CD4-positive, CD25-positive, alpha-beta regulatory T cell (primary cell): Measurements from ENCODE around the gene PTPRE. TPM values are rescaled to one million over a fixed set of nuclear protein-coding genes. Genes with fewer than 3 reads are reported as not detected.

Experiments used
- ATAC-seq, 2 donors: fragments of 150-1000 bp; cut with Tn5 transposase; one replicate each; pipeline ENCODE4 v1.10.0; 2021; ENCODE audit warnings: low read depth in 2 of 2, moderate number of reproducible peaks in 2 of 2, moderate library complexity in 1 of 2
- DNase-seq, 3 donors: peaks; one replicate each; pipeline versions ENCODE4 v3.0.0 to v3.0.0-alpha.2; 2012 to 2022; ENCODE audit warnings: mixed read lengths in 1 of 3
- H3K27ac ChIP-seq: one replicate; pipeline ENCODE4 v1.7.0; 2013; ENCODE audit warnings: mild to moderate bottlenecking, low read length; ENCODE audit not compliant: insufficient read depth, poor library complexity, severe bottlenecking
- H3K27me3 ChIP-seq: one replicate; pipeline ENCODE4 v1.7.0; 2013; ENCODE audit warnings: low read length; ENCODE audit not compliant: control insufficient read depth, insufficient read depth
- H3K36me3 ChIP-seq: one replicate; pipeline ENCODE4 v1.7.0; 2013; ENCODE audit warnings: mild to moderate bottlenecking, low read length, moderate library complexity; ENCODE audit not compliant: control insufficient read depth, insufficient read depth
- H3K4me1 ChIP-seq: 2 replicates; pipeline ENCODE4 v1.7.0; 2013; ENCODE audit warnings: mild to moderate bottlenecking, low read length; ENCODE audit not compliant: insufficient read depth, control insufficient read depth, poor library complexity, severe bottlenecking
- H3K4me3 ChIP-seq: one replicate; pipeline ENCODE4 v1.7.0; 2013; ENCODE audit warnings: low read depth, mild to moderate bottlenecking, low read length, moderate library complexity
- H3K9me3 ChIP-seq, 2 experiments: 1 replicate in 1 of 2; 2 replicates in 1 of 2; pipeline ENCODE4 v1.7.0; 2013; ENCODE audit warnings: low read length in 2 of 2, mild to moderate bottlenecking in 1 of 2, moderate library complexity in 1 of 2; ENCODE audit not compliant: control insufficient read depth in 2 of 2
- H3K27ac Mint-ChIP-seq, 3 donors: one replicate each; pipeline ENCODE4 v1.8.0; 2020 to 2022; ENCODE audit warnings: mild to moderate bottlenecking in 3 of 3, mixed read lengths in 3 of 3, moderate library complexity in 2 of 3
- H3K27me3 Mint-ChIP-seq: one replicate; pipeline ENCODE4 v1.8.0; 2022; ENCODE audit warnings: mild to moderate bottlenecking, mixed read lengths
- H3K36me3 Mint-ChIP-seq: one replicate; pipeline ENCODE4 v1.8.0; 2020; ENCODE audit warnings: mixed read lengths
- H3K4me1 Mint-ChIP-seq, 4 donors: one replicate each; pipeline ENCODE4 v1.8.0; 2020 to 2022; ENCODE audit warnings: mixed read lengths in 4 of 4, mild to moderate bottlenecking in 1 of 4
- H3K4me3 Mint-ChIP-seq, 4 donors: one replicate each; pipeline ENCODE4 v1.8.0; 2020 to 2022; ENCODE audit warnings: mild to moderate bottlenecking in 4 of 4, mixed read lengths in 4 of 4, moderate library complexity in 3 of 4
- H3K9me3 Mint-ChIP-seq, 7 donors: one replicate each; pipeline ENCODE4 v1.8.0; 2020 to 2022; ENCODE audit warnings: mixed read lengths in 7 of 7, mild to moderate bottlenecking in 3 of 7, moderate library complexity in 2 of 7
- polyA plus RNA-seq, 4 donors: library from polyadenylated mRNA; unstranded; fragments of 300-500 nt; fragmentation: Illumina TruSeq; gene quantifications; one replicate each; pipeline ENCODE4 v1.2.3, GENCODE V29; 2021
- total RNA-seq: library from RNA; stranded (reverse); gene quantifications from one replicate; pipeline ENCODE4 v1.2.3, GENCODE V29; 2022

Gene PTPRE
- total and polyA plus RNA-seq, 5 donors from 2014 or later: 10.0 to 63.9 (median 13.7) TPM

GRCh38 chr10:128011059-128011979 lies 104.4 kb downstream of the PTPRE start:
- Histone ChIP-seq H3K27ac (no peak overlapping the region), H3K9me3 (no peaks in the 10 kb centered on the region), H3K4me3 (no peak overlapping the region), H3K27me3 (no peaks in the 10 kb centered on the region), H3K36me3 (no peaks in the 10 kb centered on the region), H3K4me1 (peaks cover 9% of the 10 kb centered on the region)
- H3K4me1 Mint-ChIP-seq: peaks cover 0 to 12% (median 1%) of the 10 kb centered on the region in 4 donors
- H3K27ac Mint-ChIP-seq: peak overlapping the region in 1 of 3 donors; percentile 68
- ATAC-seq: peak; percentile 95 to 96
- peak overlapping the region in 2 of 4 donors; percentile 31 to 33 for H3K4me3 Mint-ChIP-seq
- H3K9me3 Mint-ChIP-seq: no peaks in the 10 kb centered on the region
- peak; percentile 74 to 86 (median 76) for DNase-seq
- H3K36me3 Mint-ChIP-seq: no peaks in the 10 kb centered on the region
- H3K27me3 Mint-ChIP-seq: peaks cover 8% of the 10 kb centered on the region

GRCh38 chr10:128013626-128014025 lies 106.7 kb downstream of the PTPRE start:
- Histone ChIP-seq H3K4me1 (peaks cover 9% of the 10 kb centered on the region), H3K27me3 (no peaks in the 10 kb centered on the region), H3K4me3 (no peak overlapping the region), H3K9me3 (no peaks in the 10 kb centered on the region), H3K36me3 (no peaks in the 10 kb centered on the region), H3K27ac (no peak overlapping the region)
- ATAC-seq (no peak), DNase-seq (peak in 1 of 3 donors; percentile 63)
- Mint-ChIP-seq H3K36me3 (no peaks in the 10 kb centered on the region), H3K27ac (no peak overlapping the region), H3K9me3 (no peaks in the 10 kb centered on the region), H3K4me1 (peaks cover 0 to 15% (median 1%) of the 10 kb centered on the region in 4 donors), H3K27me3 (peaks cover 8% of the 10 kb centered on the region), H3K4me3 (no peak overlapping the region)

GRCh38 chr10:128014236-128014635 lies 107.3 kb downstream of the PTPRE start:
- Histone ChIP-seq H3K4me1 (peaks cover 9% of the 10 kb centered on the region), H3K27me3 (no peaks in the 10 kb centered on the region), H3K27ac (no peak overlapping the region), H3K9me3 (no peaks in the 10 kb centered on the region), H3K36me3 (no peaks in the 10 kb centered on the region), H3K4me3 (no peak overlapping the region)
- Mint-ChIP-seq H3K27ac (no peak overlapping the region), H3K4me1 (peaks cover 0 to 17% (median 2%) of the 10 kb centered on the region in 4 donors), H3K4me3 (no peak overlapping the region), H3K27me3 (peaks cover 8% of the 10 kb centered on the region), H3K36me3 (no peaks in the 10 kb centered on the region), H3K9me3 (no peaks in the 10 kb centered on the region)
- ATAC-seq: no peak
- no peak for DNase-seq

GRCh38 chr10:128016423-128017060 lies 109.6 kb downstream of the PTPRE start:
- Histone ChIP-seq H3K4me3 (no peak overlapping the region), H3K4me1 (peaks cover 3% of the 10 kb centered on the region), H3K27ac (no peak overlapping the region), H3K27me3 (no peaks in the 10 kb centered on the region), H3K36me3 (no peaks in the 10 kb centered on the region), H3K9me3 (no peaks in the 10 kb centered on the region)
- peak overlapping the region in 1 of 3 donors; percentile 2 for H3K27ac Mint-ChIP-seq
- H3K9me3 Mint-ChIP-seq: no peaks in the 10 kb centered on the region
- H3K36me3 Mint-ChIP-seq: no peaks in the 10 kb centered on the region
- H3K4me3 Mint-ChIP-seq: no peak overlapping the region
- DNase-seq (no peak), ATAC-seq (no peak)
- H3K27me3 Mint-ChIP-seq: peaks cover 5% of the 10 kb centered on the region
- H3K4me1 Mint-ChIP-seq: peaks cover 0 to 13% (median 1%) of the 10 kb centered on the region in 4 donors

- Mint-ChIP-seq H3K27me3 (peaks cover 5% of the 10 kb centered on the region), H3K9me3 (no peaks in the 10 kb centered on the region), H3K27ac (peak overlapping the region in 1 of 3 donors; percentile 69), H3K36me3 (no peaks in the 10 kb centered on the region), H3K4me3 (no peak overlapping the region), H3K4me1 (peaks cover 0 to 7% (median 1%) of the 10 kb centered on the region in 4 donors)
- DNase-seq (no peak), ATAC-seq (no peak)
- no peak overlapping the region for H3K4me3 ChIP-seq
- no peaks in the 10 kb centered on the region for H3K4me1 ChIP-seq
- no peaks in the 10 kb centered on the region for H3K9me3 ChIP-seq
- H3K27ac ChIP-seq: no peak overlapping the region
- H3K36me3 ChIP-seq: no peaks in the 10 kb centered on the region
- H3K27me3 ChIP-seq: no peaks in the 10 kb centered on the region
These were observed 110.9 kb downstream of the PTPRE start for GRCh38 chr10:128017822-128018221.

GRCh38 chr10:128018236-128018635 lies 111.3 kb downstream of the PTPRE start:
- ATAC-seq: no peak
- DNase-seq: peak in 1 of 3 donors; percentile 33

GRCh38 chr10:128018691-128019090 lies 111.8 kb downstream of the PTPRE start:
- ATAC-seq (no peak), DNase-seq (no peak)
- Histone ChIP-seq H3K4me1 (no peaks in the 10 kb centered on the region), H3K27me3 (no peaks in the 10 kb centered on the region), H3K4me3 (no peak overlapping the region), H3K9me3 (no peaks in the 10 kb centered on the region), H3K36me3 (no peaks in the 10 kb centered on the region), H3K27ac (no peak overlapping the region)
- Mint-ChIP-seq H3K4me1 (peaks cover 0 to 7% (median 1%) of the 10 kb centered on the region in 4 donors), H3K36me3 (no peaks in the 10 kb centered on the region), H3K27me3 (peaks cover 5% of the 10 kb centered on the region), H3K9me3 (no peaks in the 10 kb centered on the region), H3K27ac (peak overlapping the region in 1 of 3 donors; percentile 72), H3K4me3 (no peak overlapping the region)

More at GRCh38 chr10:128018236-128018635, 111.3 kb downstream of the PTPRE start:
- Mint-ChIP-seq H3K4me1 (peaks cover 0 to 7% (median 1%) of the 10 kb centered on the region in 4 donors), H3K27me3 (peaks cover 5% of the 10 kb centered on the region), H3K36me3 (no peaks in the 10 kb centered on the region), H3K27ac (peak overlapping the region in 2 of 3 donors; percentile 69 to 72), H3K9me3 (no peaks in the 10 kb centered on the region), H3K4me3 (peak overlapping the region in 1 of 4 donors; percentile 0)
- no peaks in the 10 kb centered on the region for H3K9me3 ChIP-seq
- no peak overlapping the region for H3K4me3 ChIP-seq
- H3K27me3 ChIP-seq: no peaks in the 10 kb centered on the region
- H3K36me3 ChIP-seq: no peaks in the 10 kb centered on the region
- H3K27ac ChIP-seq: no peak overlapping the region
- no peaks in the 10 kb centered on the region for H3K4me1 ChIP-seq
